Brain pericyte (primary cell): Measurements from ENCODE around the gene CSMD2.
"Not testable (repeated sequence)": the region's sequence is repeated elsewhere in the genome, so short reads cannot be mapped to it uniquely, and the experiment has no call there.

Experiments used
- DNase-seq: peaks from one replicate; pipeline ENCODE4 v3.0.0-alpha.2; 2012; ENCODE audit warnings: low read depth, low spot score

CSMD2 gene

GRCh38 chr1:34113362-34113761 is 51.7 kb downstream of the CSMD2 start:
- DNase-seq, result no peak

- no peak for DNase-seq
Observed at GRCh38 chr1:34108711-34109110, 56.3 kb downstream of the CSMD2 start.

GRCh38 chr1:34108269-34108668 is 56.8 kb downstream of the CSMD2 start:
- DNase-seq, result no peak

- DNase-seq, result no peak
Observed at GRCh38 chr1:34101151-34101550, 63.9 kb downstream of the CSMD2 start.

- no peak for DNase-seq
Observed at GRCh38 chr1:34100332-34100731, 64.7 kb downstream of the CSMD2 start.

- not testable (repeated sequence) for DNase-seq
Observed at GRCh38 chr1:34092399-34092798, 72.6 kb downstream of the CSMD2 start.

GRCh38 chr1:34089731-34090130 is 75.3 kb downstream of the CSMD2 start:
- DNase-seq, result no peak

- DNase-seq, result no peak
Observed at GRCh38 chr1:34087986-34088385, 77.0 kb downstream of the CSMD2 start.

- DNase-seq, result no peak
Observed at GRCh38 chr1:34086561-34086960, 78.5 kb downstream of the CSMD2 start.

GRCh38 chr1:34083974-34084373 is 81.1 kb downstream of the CSMD2 start:
- no peak for DNase-seq

GRCh38 chr1:34082085-34082670 is 82.9 kb downstream of the CSMD2 start:
- DNase-seq, result not testable (repeated sequence)

GRCh38 chr1:34078383-34078782 is 86.6 kb downstream of the CSMD2 start:
- no peak for DNase-seq

- no peak for DNase-seq
Observed at GRCh38 chr1:34075576-34075975, 89.5 kb downstream of the CSMD2 start.

- no peak for DNase-seq
Observed at GRCh38 chr1:34073028-34073695, 91.9 kb downstream of the CSMD2 start.

- DNase-seq, result no peak
Observed at GRCh38 chr1:34070201-34070836, 94.7 kb downstream of the CSMD2 start.

- no peak for DNase-seq
Observed at GRCh38 chr1:34066981-34067603, 97.9 kb downstream of the CSMD2 start.

GRCh38 chr1:34066166-34066565 is 98.9 kb downstream of the CSMD2 start:
- DNase-seq, result no peak

GRCh38 chr1:34065498-34065897 is 99.5 kb downstream of the CSMD2 start:
- no peak for DNase-seq

GRCh38 chr1:34060901-34061415 is 104.1 kb downstream of the CSMD2 start:
- DNase-seq, result no peak

- no peak for DNase-seq
Observed at GRCh38 chr1:34060187-34060730, 104.8 kb downstream of the CSMD2 start.

- DNase-seq, result no peak
Observed at GRCh38 chr1:34057347-34058130, 107.5 kb downstream of the CSMD2 start.
